HepG2 (cell line): ENCODE results near the gene SLC16A6. TPM values are rescaled to one million over a fixed set of nuclear protein-coding genes. Genes with fewer than 3 reads are reported as not detected.

Source experiments
- ADNP ChIP-seq: sonication (generic); formaldehyde crosslinking; IDR thresholded peaks from 2 replicates; pipeline ENCODE4 v1.4.0; 2020; ENCODE audit warnings: missing genetic modification reagents
- AGO2 ChIP-seq: fragments of 200-400 bp; formaldehyde crosslinking; optimal IDR thresholded peaks from 2 replicates; pipeline ENCODE3; 2017; ENCODE audit warnings: mild to moderate bottlenecking, low read depth, low read length, moderate library complexity
- BCL6 ChIP-seq: IDR thresholded peaks from 2 replicates; pipeline ENCODE4 v1.6.1; 2016; ENCODE audit warnings: missing genetic modification reagents, missing compliant biosample characterization
- BCLAF1 ChIP-seq: fragments of 450-650 bp; IDR thresholded peaks from 2 replicates; pipeline ENCODE4 v1.6.1; 2017; ENCODE audit warnings: mild to moderate bottlenecking
- CEBPB ChIP-seq: IDR thresholded peaks from 2 replicates; pipeline ENCODE4 v1.6.1; 2011; ENCODE audit warnings: low read depth, low read length, improper control_type of control experiment, borderline replicate concordance
- DMTF1 ChIP-seq: sonication (generic); formaldehyde crosslinking; IDR thresholded peaks from 2 replicates; pipeline ENCODE4 v1.4.0; 2020; ENCODE audit warnings: mild to moderate bottlenecking, missing genetic modification reagents
- IRX3 ChIP-seq: sonication (generic); formaldehyde crosslinking; IDR thresholded peaks from 2 replicates; pipeline ENCODE4 v1.8.1; 2023; ENCODE audit warnings: mild to moderate bottlenecking, low read depth, missing genetic modification reagents, borderline replicate concordance
- JDP2 ChIP-seq: sonication (generic); formaldehyde crosslinking; IDR thresholded peaks from 2 replicates; pipeline ENCODE4 v1.8.1; 2022; ENCODE audit warnings: missing genetic modification reagents, borderline replicate concordance
- KDM5B ChIP-seq: sonication (generic); formaldehyde crosslinking; IDR thresholded peaks from 2 replicates; pipeline ENCODE4 v1.4.0; 2020; ENCODE audit warnings: missing genetic modification reagents, mild to moderate bottlenecking, borderline replicate concordance
- MIER2 ChIP-seq: IDR thresholded peaks from 2 replicates; pipeline ENCODE4 v1.6.1; 2016; ENCODE audit warnings: missing biosample characterization, missing genetic modification reagents
- NFRKB ChIP-seq: fragments of 450-650 bp; IDR thresholded peaks from 2 replicates; pipeline ENCODE4 v1.6.1; 2017
- PBX2 ChIP-seq: IDR thresholded peaks from 2 replicates; pipeline ENCODE4 v1.6.1; 2016; ENCODE audit warnings: control low read depth
- PHB2 ChIP-seq: fragments of 450-650 bp; IDR thresholded peaks from 2 replicates; pipeline ENCODE4 v1.6.1; 2018; ENCODE audit not compliant: partially characterized antibody
- RAD51 ChIP-seq: fragments of 450-650 bp; IDR thresholded peaks from 2 replicates; pipeline ENCODE4 v1.6.1; 2016; ENCODE audit warnings: borderline replicate concordance
- SUZ12 ChIP-seq: fragments of 150-350 bp; IDR thresholded peaks from 2 replicates; pipeline ENCODE4 v1.6.1; 2014; ENCODE audit warnings: low read depth, low read length
- ZNF430 ChIP-seq: sonication (generic); formaldehyde crosslinking; IDR thresholded peaks from 2 replicates; pipeline ENCODE4 v1.9.0; 2021; ENCODE audit warnings: mild to moderate bottlenecking, missing genetic modification reagents
- ZNF460 ChIP-seq: sonication (generic); formaldehyde crosslinking; IDR thresholded peaks from 2 replicates; pipeline ENCODE4 v1.5.1; 2020; ENCODE audit warnings: missing genetic modification reagents, mild to moderate bottlenecking, borderline replicate concordance
- ZNF468 ChIP-seq: sonication (generic); formaldehyde crosslinking; IDR thresholded peaks from 2 replicates; pipeline ENCODE4 v1.8.0; 2022; ENCODE audit warnings: mild to moderate bottlenecking, moderate library complexity, missing genetic modification reagents
- ZNF550 ChIP-seq: sonication (generic); formaldehyde crosslinking; IDR thresholded peaks from 2 replicates; pipeline ENCODE4 v1.4.0; 2020; ENCODE audit warnings: mild to moderate bottlenecking, missing genetic modification reagents, borderline replicate concordance
- polyA plus RNA-seq, 8 experiments: library from polyadenylated mRNA; depleted of rRNA in 3 of 8; stranded (reverse) in 7 of 8; unstranded in 1 of 8; fragments of >200 nt; fragmentation: Illumina TruSeq in 4 of 8; extraction: Trizol in 4 of 8; gene quantifications; 2 replicates each; pipeline versions ENCODE4 v1.2.1 to v1.2.3, GENCODE V29; 2011 to 2016; ENCODE audit warnings: low read depth in 4 of 8, missing spikeins in 1 of 8, mixed read lengths in 1 of 8; ENCODE audit not compliant: insufficient read depth in 1 of 8
- total RNA-seq, 5 experiments: library from RNA; depleted of rRNA; stranded (reverse); fragments of >200 nt; fragmentation: Illumina TruSeq; extraction: Trizol; gene quantifications; 2 replicates each; pipeline ENCODE4 v1.2.3, GENCODE V29; 2016; ENCODE audit warnings: low read depth in 1 of 5
- TF ChIP-seq, protein P1 (sequence below): sonication (generic); formaldehyde crosslinking; IDR thresholded peaks from 2 replicates; pipeline ENCODE4 v1.4.0; 2020; ENCODE audit warnings: missing genetic modification reagents; ENCODE audit errors: not compliant biosample characterization
- TF ChIP-seq, protein P2 (sequence below): IDR thresholded peaks from 2 replicates; pipeline ENCODE4 v1.6.1; 2016; ENCODE audit warnings: low read depth

SLC16A6 gene
- total and polyA plus RNA-seq, 2 of the 13 experiments (the other 11 are each of a cell fraction or from before 2014, with no cell fraction given) = 1.1 to 44.7 TPM

DNA sequence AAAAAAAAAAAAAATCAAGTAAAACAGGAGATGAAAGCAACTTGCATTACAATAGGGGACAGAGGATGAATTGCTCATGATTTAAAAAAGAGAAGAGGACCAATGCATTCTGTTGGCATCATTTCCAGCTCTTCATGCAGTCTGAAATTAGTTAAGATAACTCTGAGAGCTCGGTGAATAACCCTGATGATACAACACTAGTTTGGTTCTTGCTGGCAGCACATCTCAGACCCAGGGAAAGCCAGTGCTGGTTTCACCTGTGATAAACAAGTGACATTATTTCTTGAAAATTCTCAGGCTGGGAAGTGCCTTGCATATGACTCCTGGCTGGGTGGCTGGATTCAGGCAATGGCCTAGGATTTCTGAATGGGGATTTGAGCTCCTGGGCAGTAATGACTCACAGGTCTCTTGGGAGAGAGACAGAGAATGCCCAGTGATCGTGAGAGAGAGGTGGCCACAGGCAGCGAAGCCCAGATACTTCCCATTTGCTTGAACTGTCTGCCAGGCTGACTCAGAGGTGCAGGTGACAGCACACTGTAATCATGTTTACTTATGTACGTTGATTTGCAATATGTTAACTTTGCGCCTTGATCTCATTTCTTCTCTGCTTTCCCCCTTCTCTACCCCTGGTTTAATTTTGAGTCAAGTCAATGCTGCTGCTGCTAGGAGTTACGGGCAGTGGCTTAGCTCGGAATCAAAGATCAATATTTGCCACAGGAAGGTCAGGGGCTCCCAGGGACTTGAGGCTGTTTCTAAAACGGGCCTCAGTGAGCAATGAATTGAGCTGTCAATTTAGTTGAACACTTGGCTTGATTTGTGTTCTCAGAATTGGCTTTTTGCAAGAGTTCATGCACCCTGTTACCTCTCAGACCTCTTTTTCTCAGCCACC lies 27.4 kb upstream of the SLC16A6 start (continued):
- no peak for TF ChIP-seq IRX3
- TF ChIP-seq BCL6 (CRISPR knock-in tag) = peak; percentile 52; the same call in 1 of the 2 replicates
- TF ChIP-seq ZNF468 (CRISPR knock-in tag) = no peak
- no peak for TF ChIP-seq PHB2
- TF ChIP-seq AGO2 = no peak
- no peak for TF ChIP-seq RAD51
- TF ChIP-seq BCLAF1 = no peak
- TF ChIP-seq CEBPB = no peak; the same call in 1 of the 2 replicates
- no peak for TF ChIP-seq KDM5B (CRISPR knock-in tag)
- TF ChIP-seq NFRKB = no peak
- no peak for TF ChIP-seq ADNP (CRISPR knock-in tag)
- TF ChIP-seq JDP2 = no peak
- no peak for TF ChIP-seq ZNF460 (CRISPR knock-in tag)
- TF ChIP-seq, protein P1, sequence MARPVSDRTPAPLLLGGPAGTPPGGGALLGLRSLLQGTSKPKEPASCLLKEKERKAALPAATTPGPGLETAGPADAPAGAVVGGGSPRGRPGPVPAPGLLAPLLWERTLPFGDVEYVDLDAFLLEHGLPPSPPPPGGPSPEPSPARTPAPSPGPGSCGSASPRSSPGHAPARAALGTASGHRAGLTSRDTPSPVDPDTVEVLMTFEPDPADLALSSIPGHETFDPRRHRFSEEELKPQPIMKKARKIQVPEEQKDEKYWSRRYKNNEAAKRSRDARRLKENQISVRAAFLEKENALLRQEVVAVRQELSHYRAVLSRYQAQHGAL (CRISPR knock-in tag) = no peak
- TF ChIP-seq, protein P2, sequence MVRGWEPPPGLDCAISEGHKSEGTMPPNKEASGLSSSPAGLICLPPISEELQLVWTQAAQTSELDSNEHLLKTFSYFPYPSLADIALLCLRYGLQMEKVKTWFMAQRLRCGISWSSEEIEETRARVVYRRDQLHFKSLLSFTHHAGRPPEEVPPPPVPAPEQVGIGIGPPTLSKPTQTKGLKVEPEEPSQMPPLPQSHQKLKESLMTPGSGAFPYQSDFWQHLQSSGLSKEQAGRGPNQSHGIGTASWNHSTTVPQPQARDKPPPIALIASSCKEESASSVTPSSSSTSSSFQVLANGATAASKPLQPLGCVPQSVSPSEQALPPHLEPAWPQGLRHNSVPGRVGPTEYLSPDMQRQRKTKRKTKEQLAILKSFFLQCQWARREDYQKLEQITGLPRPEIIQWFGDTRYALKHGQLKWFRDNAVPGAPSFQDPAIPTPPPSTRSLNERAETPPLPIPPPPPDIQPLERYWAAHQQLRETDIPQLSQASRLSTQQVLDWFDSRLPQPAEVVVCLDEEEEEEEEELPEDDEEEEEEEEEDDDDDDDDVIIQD (CRISPR knock-in tag) = peak; percentile 65; the same call in 1 of the 2 replicates
- no peak for TF ChIP-seq PBX2 (CRISPR knock-in tag)
- TF ChIP-seq ZNF550 (CRISPR knock-in tag) = no peak
- peak; percentile 48; the same call in 1 of the 2 replicates for TF ChIP-seq MIER2 (CRISPR knock-in tag)
- TF ChIP-seq SUZ12 = no peak
- no peak for TF ChIP-seq ZNF430
- no peak for TF ChIP-seq DMTF1
